Activated CD4-positive, CD25-positive, alpha-beta regulatory T cell treated with anti-CD3 and anti-CD28 coated beads, Interleukin-2, amount 50 U/mL, for 24 hours (primary cell): Measurements from ENCODE around the gene FSTL1.

Experiments
- ATAC-seq, 2 donors: fragments of 150-1000 bp; cut with Tn5 transposase; one replicate each; pipeline ENCODE4 v1.10.0; 2021; ENCODE audit warnings: mild to moderate bottlenecking in 1 of 2, moderate library complexity in 1 of 2

FSTL1 gene

DNA sequence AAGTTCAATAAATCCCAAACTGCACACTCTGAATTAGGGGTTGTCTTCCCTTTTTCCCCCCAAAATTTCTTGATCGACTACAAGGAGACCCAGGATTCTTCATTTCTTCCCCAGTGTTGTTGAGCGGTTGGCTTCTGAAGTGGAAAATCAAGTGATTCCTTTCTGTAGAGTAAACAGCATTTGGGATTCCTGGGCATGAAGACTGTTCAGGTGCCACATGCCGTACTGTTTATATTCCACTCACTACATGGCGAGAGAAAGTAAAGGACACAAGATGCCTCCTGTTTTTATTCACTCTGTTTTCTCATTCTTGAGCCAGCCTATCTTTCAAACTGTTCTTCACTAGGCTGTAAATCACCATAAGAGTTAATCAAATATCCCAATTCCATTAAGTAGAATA is 12.6 kb downstream of the FSTL1 start:
- no peak for ATAC-seq

- ATAC-seq = no peak
Observed at GRCh38 chr3:120437559-120437958, 13.2 kb downstream of the FSTL1 start.

GRCh38 chr3:120436523-120437050 is 14.2 kb downstream of the FSTL1 start:
- ATAC-seq = no peak

DNA sequence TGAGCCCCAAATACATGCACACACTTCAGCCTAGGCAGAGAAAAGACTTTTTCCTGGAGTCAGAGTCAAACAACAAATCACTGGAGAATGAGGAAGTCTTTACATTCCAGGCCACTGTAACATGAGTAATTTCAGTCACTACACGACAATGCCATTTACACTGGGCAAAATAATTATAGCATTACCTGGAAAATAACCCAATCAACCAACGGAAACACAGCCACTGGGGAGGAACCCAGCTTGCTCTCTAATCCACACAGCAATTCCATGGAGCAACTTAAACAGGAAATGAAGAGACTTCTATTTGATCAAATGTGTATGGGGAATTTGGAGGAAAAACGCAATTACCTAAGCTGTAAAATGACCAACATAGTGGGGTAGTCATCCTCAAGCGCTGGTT is 15.2 kb downstream of the FSTL1 start:
- ATAC-seq = no peak

GRCh38 chr3:120433662-120434331 is 17.0 kb downstream of the FSTL1 start:
- no peak for ATAC-seq

DNA sequence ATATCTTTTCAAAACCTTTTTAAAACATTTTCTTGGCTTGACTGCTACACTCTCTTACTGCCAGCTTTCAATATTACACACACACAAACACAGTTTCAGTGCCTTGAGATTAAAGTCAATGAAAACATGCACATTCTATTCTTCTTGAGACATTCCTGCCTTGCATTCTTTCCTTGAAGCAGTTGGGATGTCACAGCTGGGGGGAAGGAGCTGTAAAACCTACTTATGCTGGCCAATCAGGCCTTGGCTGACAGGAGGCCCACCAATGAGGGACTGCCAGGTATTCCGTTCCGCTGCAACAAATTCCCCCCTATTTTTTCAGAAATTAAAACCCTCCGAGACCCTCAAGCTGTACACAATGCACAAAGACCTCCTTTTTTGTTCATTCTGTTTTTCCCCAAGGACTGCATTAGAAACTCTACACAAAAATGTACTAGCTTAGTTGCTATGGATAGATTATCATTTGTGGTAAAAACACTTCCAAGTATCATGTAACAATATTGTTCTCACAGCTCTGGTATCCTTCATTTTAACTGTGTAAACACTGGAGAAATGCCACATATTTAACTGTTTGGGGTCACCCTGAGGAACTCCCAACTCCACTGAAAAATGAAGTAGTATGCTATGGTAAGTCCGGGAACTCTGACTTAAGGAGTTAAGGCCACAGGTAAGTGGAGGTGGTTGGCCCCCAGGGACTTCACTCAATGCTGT is 18.5 kb downstream of the FSTL1 start:
- no peak for ATAC-seq

GRCh38 chr3:120429921-120430361 is 20.9 kb downstream of the FSTL1 start:
- no peak for ATAC-seq

GRCh38 chr3:120428924-120429323 is 21.9 kb downstream of the FSTL1 start:
- ATAC-seq = no peak

DNA sequence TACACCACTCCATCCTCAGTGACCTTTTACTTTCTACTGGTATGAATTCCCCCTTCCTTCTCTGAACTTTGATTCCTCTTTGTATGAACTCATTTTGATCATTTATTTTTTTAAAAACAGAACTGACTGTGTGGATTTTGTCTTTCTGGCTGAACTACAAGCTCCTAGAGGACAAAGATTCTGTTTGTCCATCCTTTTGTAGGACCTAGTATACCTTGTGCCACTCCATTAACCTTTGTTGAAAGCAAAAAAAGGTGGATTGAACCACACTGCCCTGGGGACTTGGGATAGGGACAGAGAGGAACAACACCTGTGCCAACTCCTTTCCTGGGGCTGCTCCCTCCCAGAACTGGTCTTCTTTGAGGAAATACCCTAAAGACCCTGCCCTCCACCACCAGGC is 23.6 kb downstream of the FSTL1 start:
- ATAC-seq = no peak

- no peak for ATAC-seq
Observed at GRCh38 chr3:120425572-120426250, 25.1 kb downstream of the FSTL1 start.

DNA sequence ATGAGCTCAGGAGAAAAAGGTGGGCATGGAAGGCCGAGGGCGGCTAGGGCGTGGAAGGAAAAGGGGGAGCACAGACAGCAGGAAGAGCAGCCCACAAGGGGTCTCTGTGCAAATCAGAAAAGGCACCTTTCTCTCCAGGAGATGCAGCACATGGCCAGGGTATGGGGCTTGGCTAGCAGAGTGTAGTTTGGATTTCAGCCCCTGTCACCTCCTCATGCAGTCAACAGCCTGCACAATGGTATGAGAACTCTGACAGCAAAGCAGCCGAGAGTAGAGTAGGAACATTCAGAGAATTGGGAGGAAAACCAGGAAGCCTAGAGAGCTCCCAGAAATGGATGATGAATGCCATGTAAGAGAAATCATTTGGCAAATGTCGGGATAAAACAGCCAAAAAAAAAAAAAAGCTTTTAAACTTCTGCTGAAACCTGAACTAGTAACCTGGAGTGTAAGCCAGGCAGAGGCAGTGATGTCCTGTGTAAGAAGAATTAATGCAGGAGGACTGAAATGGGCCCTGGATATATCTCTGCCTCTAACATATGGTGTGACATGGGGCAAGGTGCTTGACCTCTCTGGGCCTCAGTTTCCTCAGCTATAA is 25.7 kb downstream of the FSTL1 start:
- no peak for ATAC-seq

DNA sequence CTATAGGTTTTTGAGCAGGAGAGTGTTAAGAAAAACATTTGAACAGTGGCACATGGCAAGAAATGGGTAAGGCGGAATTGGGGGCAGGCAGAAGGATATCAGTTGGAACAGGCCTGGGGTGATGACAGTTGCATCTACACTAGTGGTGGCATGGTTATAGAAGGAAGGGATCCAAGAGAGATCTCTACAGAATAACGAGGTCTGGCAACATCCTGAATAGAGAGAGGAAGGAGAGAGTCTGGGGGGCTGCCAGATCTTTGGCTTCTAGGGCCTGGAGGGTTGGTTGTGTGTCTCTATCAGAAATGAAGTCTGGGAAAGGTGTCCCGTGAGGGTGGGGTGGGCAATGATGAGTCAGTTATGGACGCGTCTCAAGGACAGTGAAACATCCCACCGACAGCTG is 26.3 kb downstream of the FSTL1 start:
- no peak for ATAC-seq

- no peak for ATAC-seq
Observed at GRCh38 chr3:120423432-120423831, 27.4 kb downstream of the FSTL1 start.

GRCh38 chr3:120421926-120422325 is 28.9 kb downstream of the FSTL1 start:
- no peak for ATAC-seq

DNA sequence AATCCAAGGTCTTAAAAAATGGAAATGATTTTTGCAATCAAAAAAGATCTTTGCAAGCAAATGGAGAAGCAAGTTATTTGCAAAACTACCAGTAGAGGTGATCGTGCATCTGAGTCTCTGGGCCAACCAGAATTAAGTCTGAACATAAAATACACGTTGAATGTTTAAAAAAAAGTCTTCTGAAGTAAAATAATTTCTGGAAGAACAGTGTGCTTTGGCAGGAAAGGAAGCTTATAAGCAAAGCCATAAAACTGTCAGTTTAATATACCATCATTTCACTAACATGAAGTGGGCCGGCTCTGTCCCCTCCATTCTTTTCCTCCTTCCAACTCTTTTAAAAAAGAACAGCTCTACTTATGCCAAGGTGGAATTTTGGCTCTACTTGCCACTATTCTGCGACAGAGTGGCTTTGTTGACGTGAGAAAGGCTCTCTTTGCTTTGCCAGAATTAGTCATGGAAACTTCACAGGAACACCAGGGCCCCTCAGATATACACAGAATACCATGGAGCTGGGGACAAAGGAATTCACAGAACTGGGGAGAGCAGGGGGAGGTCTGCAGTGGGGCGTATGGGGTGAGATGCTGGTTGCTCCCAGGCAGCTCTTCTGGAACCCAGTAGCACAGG is 29.8 kb downstream of the FSTL1 start:
- no peak for ATAC-seq

GRCh38 chr3:120420360-120420759 is 30.4 kb downstream of the FSTL1 start:
- ATAC-seq = no peak

DNA sequence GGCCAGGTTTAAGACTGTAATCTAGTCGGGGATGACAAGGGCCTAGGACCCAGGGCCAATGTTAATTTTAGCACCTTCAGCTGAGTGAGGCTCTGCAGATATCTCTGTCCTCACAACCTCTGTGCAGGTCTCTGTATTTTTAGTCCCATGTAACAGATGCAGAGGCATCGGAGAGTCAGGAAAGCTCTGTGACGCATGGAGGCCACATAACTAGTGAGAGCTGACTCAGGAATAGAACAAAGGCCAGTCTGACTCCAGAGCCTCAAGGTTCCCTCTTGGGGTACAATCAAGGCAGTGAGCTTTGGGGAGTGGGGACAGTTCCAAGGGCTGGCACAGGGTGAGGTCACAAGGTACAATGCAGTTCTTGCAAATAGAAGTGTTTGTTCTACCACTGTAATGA is 31.0 kb downstream of the FSTL1 start:
- ATAC-seq = no peak

GRCh38 chr3:120418866-120419490 is 31.8 kb downstream of the FSTL1 start:
- no peak for ATAC-seq

DNA sequence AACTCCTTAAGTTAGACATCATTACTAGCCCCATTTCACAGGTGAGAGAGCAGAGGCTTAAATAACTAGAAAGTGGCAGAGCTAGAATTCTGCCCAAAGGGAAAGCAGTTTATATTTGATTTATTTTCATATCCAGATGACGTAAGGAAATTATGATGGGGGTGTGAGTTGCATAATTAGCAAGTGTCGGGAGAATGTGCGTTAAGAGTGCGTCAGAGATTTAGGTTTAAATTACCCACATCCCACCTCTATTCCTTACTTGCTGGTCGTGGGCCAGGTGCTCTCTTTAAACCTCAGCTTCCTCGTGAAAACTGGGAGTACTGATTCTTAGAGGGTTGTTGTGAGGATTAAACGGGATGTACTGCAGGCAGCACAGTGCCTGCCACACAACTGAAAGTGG is 32.3 kb downstream of the FSTL1 start:
- no peak for ATAC-seq

DNA sequence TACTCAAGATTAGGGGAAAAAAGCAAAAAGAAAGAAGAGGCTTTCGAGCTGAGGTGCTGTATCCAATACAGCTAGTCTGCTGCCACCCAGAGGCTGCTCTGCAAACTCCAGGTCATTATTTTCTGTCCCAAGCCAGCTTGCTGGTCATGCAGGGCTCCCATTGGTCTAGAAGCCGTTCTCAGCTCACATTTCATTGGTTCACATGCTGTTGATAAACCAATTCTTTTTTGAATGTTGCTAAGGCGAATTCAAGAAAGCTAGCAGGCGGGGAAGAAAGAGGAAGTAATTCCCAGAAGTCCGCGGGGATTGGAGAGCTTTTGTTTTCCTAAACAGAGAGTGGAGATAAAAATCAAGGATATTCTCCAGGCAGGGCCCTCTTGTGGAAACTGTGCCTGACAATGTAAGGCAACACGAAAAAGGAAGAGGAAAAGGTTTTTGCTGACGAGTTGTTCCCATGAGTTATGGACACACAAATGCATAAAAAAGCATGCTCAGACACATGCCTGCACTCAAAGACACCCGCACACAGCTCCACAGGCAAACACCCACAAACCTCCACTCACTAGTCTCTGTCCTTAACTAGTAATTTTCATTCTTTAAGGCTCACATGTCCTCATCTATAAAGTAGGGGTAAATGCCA is 33.4 kb downstream of the FSTL1 start:
- ATAC-seq = peak; percentile 95 to 98

DNA sequence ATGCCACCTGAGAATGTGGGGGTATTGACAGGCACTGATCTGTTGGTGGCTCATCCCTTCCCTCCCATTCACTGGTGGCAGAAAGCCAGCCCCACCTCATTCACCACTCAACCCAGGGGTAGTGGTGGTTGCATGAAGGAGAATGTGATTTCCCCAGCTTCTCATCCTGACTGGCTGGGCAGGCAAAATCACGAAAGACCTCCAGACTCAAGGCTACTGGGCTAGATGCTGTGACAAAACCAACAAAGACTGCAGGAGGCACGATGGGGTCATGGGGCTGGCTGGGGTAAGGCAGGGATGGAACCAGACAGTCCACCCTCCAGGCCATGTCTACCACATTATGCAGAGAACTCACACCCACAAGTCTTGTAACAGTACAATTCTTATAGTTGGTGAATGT is 33.9 kb downstream of the FSTL1 start:
- peak; percentile 5 to 12 for ATAC-seq

- no peak for ATAC-seq
Observed at GRCh38 chr3:120415756-120416155, 35.0 kb downstream of the FSTL1 start.
